ENCODE results near the gene S100Z.

DNA sequence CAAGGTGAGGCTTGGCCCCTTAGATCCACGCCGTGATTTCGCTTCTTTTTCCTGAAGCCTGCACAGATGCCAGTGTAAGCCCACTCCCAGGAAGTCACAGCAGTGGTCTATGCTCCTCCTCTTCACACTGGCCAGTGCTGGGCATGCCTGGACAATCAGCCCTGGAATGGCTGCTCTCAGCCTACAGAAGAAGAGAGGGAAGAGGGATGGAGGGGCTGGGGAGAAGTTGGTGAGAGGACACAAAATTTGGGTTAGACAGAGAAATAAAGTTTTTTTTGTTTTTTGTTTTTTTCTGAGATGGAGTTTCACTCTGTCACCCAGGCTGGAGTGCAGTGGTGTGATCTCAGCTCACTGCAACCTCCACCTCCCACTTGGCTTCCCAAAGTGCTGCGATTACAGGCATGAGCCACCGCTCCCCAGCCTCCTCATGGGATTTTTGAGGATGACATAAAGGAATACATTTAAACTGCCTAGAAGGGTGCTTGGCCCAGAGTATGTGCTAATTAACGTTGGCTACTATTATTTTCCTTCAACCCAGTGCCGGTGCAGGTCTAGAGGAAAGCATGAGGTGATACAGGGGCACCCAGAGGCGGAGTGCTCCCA, 830 bp downstream of the S100Z start:
- TF ChIP-seq, protein P1, sequence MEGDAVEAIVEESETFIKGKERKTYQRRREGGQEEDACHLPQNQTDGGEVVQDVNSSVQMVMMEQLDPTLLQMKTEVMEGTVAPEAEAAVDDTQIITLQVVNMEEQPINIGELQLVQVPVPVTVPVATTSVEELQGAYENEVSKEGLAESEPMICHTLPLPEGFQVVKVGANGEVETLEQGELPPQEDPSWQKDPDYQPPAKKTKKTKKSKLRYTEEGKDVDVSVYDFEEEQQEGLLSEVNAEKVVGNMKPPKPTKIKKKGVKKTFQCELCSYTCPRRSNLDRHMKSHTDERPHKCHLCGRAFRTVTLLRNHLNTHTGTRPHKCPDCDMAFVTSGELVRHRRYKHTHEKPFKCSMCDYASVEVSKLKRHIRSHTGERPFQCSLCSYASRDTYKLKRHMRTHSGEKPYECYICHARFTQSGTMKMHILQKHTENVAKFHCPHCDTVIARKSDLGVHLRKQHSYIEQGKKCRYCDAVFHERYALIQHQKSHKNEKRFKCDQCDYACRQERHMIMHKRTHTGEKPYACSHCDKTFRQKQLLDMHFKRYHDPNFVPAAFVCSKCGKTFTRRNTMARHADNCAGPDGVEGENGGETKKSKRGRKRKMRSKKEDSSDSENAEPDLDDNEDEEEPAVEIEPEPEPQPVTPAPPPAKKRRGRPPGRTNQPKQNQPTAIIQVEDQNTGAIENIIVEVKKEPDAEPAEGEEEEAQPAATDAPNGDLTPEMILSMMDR (IDR thresholded peaks at IDR 0.05), result no peak
- TF ChIP-seq POLR2A (IDR thresholded peaks at IDR 0.05) (no peak), POLR2AphosphoS5 (IDR thresholded peaks at IDR 0.05) (no peak), EP300 (IDR thresholded peaks at IDR 0.05) (no peak)
